Measurements from ENCODE around the gene THEMIS2.

Gene THEMIS2

DNA sequence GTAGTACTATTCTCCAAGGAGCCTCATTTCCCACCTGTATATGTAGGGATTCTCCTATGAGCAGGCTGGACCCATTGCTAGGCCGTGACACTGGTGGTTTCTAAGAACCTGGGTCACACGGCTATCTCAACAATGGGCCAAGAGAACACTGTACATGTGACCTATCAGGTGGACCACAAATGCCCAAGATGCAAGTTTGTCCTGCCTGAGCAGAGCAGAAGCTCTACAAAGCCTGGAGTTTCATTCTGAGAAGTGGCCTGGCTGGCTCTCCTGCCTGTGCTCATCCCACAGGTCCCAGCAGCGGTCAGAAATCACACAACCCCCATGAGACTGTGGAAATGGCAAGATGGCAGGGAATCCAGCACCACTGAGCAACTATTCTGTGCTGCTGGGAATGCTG lies 17.2 kb downstream of the THEMIS2 start:
- Histone ChIP-seq H3K4me1 (ENCODE audit: control insufficient read depth, insufficient read depth, low read length) (no peaks in the 10 kb centered on the region), H3K4me3 (ENCODE audit: low read length) (no peak overlapping the region), H3K9ac (ENCODE audit: low read depth, low read length) (no peak overlapping the region), H3K9me3 (replicated peaks; ENCODE audit: low read length) (no peaks in the 10 kb centered on the region), H3K27me3 (ENCODE audit: control insufficient read depth, insufficient read depth, low read length) (no peaks in the 10 kb centered on the region), H3K4me2 (ENCODE audit: low read length) (no peak overlapping the region), H3K36me3 (ENCODE audit: insufficient read depth, low read length) (peaks cover 52% of the 10 kb centered on the region)

DNA sequence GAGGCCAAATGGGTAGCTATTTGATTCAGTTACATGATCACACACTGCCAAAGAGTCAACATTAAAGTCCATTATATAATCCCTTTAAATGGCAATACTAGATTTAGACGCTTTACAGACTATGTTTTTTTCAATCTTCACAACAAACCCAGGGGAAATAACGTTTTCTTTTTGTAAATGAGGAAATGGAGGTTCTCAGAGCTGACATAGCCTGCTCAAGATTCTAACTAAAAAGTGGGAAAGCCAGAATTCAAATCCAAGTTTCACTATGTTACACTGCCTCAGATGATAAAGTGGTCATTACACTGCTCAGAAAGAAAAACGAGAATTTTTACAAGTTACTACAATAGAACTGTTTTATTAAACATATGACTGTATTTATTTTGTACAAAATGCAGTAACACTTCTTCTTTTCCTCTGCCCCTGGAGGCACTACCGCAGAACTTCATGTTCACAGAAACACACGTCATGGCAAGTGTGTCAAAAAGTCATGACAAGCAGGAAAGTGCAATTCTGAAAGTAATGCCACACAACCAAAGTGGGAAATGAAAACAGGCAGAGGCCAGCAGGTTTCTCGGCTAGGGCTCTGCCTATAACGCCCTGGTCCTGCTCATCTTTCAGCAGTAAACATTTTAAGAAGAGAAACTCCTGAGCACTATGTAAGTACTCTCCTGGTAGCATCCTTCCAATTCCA lies 19.0 kb downstream of the THEMIS2 start:
- no peaks in the 10 kb centered on the region for H3K9me3 ChIP-seq (replicated peaks; ENCODE audit: low read length)
- no peak overlapping the region for H3K4me2 ChIP-seq (ENCODE audit: low read length)
- no peak overlapping the region for H3K9ac ChIP-seq (ENCODE audit: low read depth, low read length)
- H3K4me3 ChIP-seq (ENCODE audit: low read length) = no peak overlapping the region
- no peaks in the 10 kb centered on the region for H3K27me3 ChIP-seq (ENCODE audit: control insufficient read depth, insufficient read depth, low read length)
- no peaks in the 10 kb centered on the region for H3K4me1 ChIP-seq (ENCODE audit: control insufficient read depth, insufficient read depth, low read length)
- H3K36me3 ChIP-seq (ENCODE audit: insufficient read depth, low read length) = peaks cover 52% of the 10 kb centered on the region

DNA sequence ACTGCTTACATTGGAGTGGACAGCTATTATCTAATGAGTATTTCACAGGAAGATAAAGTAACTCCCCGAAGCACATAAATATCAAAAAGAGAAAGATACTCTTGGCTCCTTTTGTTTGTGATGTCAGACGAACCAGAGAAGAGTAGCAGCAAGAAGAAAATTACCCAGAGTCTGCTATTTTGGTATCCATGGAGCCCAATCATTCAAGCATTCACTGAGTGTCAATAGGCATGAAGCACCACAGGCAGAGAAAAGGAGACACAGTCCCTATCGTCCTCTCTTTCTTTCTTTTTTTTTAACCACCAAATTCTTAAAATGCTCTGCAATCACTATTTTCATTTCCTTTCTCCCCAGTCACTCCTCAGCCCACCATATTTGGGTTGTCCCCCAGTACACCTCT lies 22.2 kb downstream of the THEMIS2 start:
- Histone ChIP-seq H3K9ac (ENCODE audit: low read depth, low read length) (no peak overlapping the region), H3K4me1 (ENCODE audit: control insufficient read depth, insufficient read depth, low read length) (no peaks in the 10 kb centered on the region), H3K4me3 (ENCODE audit: low read length) (no peak overlapping the region), H3K4me2 (ENCODE audit: low read length) (no peak overlapping the region), H3K27me3 (ENCODE audit: control insufficient read depth, insufficient read depth, low read length) (no peaks in the 10 kb centered on the region), H3K36me3 (ENCODE audit: insufficient read depth, low read length) (peaks cover 54% of the 10 kb centered on the region), H3K9me3 (replicated peaks; ENCODE audit: low read length) (no peaks in the 10 kb centered on the region)

DNA sequence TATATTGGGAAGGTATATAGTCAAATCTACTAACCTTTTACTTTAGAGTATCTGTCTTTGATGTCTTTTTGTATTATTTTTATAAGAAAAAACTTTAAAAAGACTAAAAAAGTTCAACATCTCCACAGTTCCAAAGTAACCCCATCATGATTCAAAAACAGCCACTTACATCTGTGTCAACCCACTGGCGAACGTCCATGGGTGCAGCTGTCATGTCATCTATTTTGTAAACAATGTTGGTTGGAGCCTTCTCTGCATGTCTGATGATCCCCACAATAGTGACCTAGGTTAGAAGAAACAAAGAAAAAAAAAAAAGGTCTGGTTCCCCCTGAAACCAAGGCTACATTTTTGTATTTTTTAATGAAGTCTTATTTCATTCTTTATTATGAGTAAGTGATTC lies 34.4 kb downstream of the THEMIS2 start:
- no peak overlapping the region for H3K4me2 ChIP-seq (ENCODE audit: low read length)
- H3K9me3 ChIP-seq (replicated peaks; ENCODE audit: low read length) = no peaks in the 10 kb centered on the region
- H3K27me3 ChIP-seq (ENCODE audit: control insufficient read depth, insufficient read depth, low read length) = no peaks in the 10 kb centered on the region
- peaks cover 2% of the 10 kb centered on the region for H3K4me1 ChIP-seq (ENCODE audit: control insufficient read depth, insufficient read depth, low read length)
- no peak overlapping the region for H3K4me3 ChIP-seq (ENCODE audit: low read length)
- no peak overlapping the region for H3K9ac ChIP-seq (ENCODE audit: low read depth, low read length)
- H3K36me3 ChIP-seq (ENCODE audit: insufficient read depth, low read length) = peaks cover 37% of the 10 kb centered on the region

DNA sequence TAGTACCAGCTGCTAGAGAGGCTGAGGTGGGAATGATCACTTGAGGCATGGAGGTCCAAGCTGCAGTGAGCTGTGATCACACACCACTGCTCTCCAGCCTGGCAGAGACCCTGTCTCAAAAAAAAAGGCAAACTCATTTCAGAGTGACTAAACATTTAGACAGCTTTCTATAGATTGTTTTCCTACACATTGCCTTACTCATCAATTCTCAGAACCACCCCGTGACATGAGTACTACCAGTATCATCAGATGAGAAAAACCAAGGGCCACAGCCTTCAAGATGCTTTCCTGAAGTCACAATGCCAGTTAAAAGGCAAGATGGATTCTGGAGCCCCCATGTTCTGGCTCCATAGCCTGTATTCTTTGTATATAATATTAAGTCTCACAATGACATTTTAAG lies 40.1 kb downstream of the THEMIS2 start:
- Histone ChIP-seq H3K4me1 (ENCODE audit: control insufficient read depth, insufficient read depth, low read length) (no peaks in the 10 kb centered on the region), H3K36me3 (ENCODE audit: insufficient read depth, low read length) (peaks cover 18% of the 10 kb centered on the region), H3K9me3 (replicated peaks; ENCODE audit: low read length) (no peaks in the 10 kb centered on the region), H3K4me2 (ENCODE audit: low read length) (no peak overlapping the region), H3K4me3 (ENCODE audit: low read length) (no peak overlapping the region), H3K27me3 (ENCODE audit: control insufficient read depth, insufficient read depth, low read length) (peaks cover 3% of the 10 kb centered on the region), H3K9ac (ENCODE audit: low read depth, low read length) (no peak overlapping the region)

DNA sequence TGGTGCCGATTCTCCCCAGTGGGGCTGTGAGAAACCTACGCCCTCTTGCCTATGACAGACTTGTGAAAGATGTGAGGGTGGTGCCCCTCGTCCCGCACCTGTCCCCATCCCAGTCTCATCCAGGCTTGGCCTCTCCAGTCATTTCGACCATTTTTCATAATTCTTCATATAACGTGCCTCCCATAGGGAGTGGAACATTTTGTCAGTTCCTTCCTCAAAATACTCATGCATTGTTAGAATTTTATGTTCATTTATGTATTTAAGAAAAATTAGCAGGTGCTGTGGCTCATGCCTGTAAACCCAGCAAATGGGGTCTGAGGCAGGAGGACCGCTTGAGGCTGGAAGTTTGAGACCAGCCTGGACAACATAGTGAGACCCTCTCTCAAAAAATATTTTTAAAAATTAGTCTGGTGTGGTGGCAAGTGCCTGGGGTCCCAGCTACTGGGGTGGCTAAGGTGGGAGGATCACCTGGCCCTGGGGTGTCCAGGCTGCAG lies 42.8 kb downstream of the THEMIS2 start:
- Histone ChIP-seq H3K9me3 (replicated peaks; ENCODE audit: low read length) (no peaks in the 10 kb centered on the region), H3K36me3 (ENCODE audit: insufficient read depth, low read length) (peaks cover 5% of the 10 kb centered on the region), H3K9ac (ENCODE audit: low read depth, low read length) (no peak overlapping the region), H3K27me3 (ENCODE audit: control insufficient read depth, insufficient read depth, low read length) (peaks cover 11% of the 10 kb centered on the region), H3K4me1 (ENCODE audit: control insufficient read depth, insufficient read depth, low read length) (no peaks in the 10 kb centered on the region), H3K4me3 (ENCODE audit: low read length) (peak overlapping the region; percentile 54), H3K4me2 (ENCODE audit: low read length) (peak overlapping the region; percentile 29)

DNA sequence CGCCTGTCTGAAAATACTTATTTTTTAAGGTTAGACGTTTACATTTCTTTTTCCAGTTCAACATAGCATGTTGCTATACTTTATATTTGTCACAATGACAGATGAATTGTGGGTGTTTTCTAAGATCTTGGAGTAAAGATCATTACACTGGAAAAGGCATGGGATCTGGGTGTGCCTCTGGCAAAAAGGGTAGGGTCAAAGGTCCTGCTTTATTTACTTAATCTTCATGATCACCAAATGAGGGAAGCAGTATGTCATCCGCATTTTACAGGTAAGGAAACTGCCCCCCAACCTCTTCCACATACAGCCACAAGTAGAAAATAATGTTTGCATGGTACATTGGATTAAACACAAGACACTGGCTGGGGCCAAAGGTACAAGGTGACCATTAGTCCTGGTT lies 49.9 kb downstream of the THEMIS2 start:
- Histone ChIP-seq H3K27me3 (ENCODE audit: control insufficient read depth, insufficient read depth, low read length) (peaks cover 10% of the 10 kb centered on the region), H3K36me3 (ENCODE audit: insufficient read depth, low read length) (no peaks in the 10 kb centered on the region), H3K4me1 (ENCODE audit: control insufficient read depth, insufficient read depth, low read length) (no peaks in the 10 kb centered on the region), H3K9me3 (replicated peaks; ENCODE audit: low read length) (no peaks in the 10 kb centered on the region), H3K4me3 (ENCODE audit: low read length) (no peak overlapping the region), H3K9ac (ENCODE audit: low read depth, low read length) (no peak overlapping the region), H3K4me2 (ENCODE audit: low read length) (no peak overlapping the region)

DNA sequence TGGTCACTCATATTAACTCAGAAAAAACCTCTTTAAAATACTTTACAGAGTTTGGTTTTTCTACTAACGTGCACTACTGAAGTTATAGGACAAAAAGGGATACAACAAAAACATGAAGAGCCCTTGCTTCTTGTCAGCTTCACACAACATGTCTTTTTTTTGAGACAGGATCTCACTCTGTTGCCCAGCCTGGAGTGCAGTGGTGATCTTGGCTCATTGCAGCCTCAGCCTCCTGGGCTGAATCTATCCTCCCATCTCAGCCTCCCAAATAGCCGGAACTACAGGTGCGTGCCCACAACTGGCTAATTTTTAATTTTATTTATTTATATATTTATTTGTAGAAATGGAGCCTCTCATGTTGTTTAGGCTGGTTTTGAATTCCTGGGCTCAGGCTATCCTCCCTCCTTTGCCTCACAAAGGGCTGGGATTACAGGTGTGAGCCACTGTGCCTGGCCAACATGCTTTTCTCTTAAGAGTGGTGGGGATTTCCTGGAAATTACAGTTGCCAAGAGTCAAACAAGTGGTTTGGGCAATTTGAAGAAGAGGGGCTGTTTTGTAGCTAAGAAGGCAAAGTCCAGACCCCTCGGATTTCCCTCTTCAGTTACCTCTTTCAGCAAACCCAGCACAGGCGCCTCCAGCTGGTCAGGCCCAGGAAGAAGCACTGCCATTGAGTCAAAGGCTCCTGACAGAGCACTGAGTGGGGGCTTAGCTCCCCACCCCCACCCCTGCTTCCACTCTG lies 56.0 kb downstream of the THEMIS2 start:
- Histone ChIP-seq H3K36me3 (ENCODE audit: insufficient read depth, low read length) (no peaks in the 10 kb centered on the region), H3K4me2 (ENCODE audit: low read length) (no peak overlapping the region), H3K9ac (ENCODE audit: low read depth, low read length) (no peak overlapping the region), H3K4me1 (ENCODE audit: control insufficient read depth, insufficient read depth, low read length) (no peaks in the 10 kb centered on the region), H3K27me3 (ENCODE audit: control insufficient read depth, insufficient read depth, low read length) (no peaks in the 10 kb centered on the region), H3K4me3 (ENCODE audit: low read length) (no peak overlapping the region), H3K9me3 (replicated peaks; ENCODE audit: low read length) (no peaks in the 10 kb centered on the region)

DNA sequence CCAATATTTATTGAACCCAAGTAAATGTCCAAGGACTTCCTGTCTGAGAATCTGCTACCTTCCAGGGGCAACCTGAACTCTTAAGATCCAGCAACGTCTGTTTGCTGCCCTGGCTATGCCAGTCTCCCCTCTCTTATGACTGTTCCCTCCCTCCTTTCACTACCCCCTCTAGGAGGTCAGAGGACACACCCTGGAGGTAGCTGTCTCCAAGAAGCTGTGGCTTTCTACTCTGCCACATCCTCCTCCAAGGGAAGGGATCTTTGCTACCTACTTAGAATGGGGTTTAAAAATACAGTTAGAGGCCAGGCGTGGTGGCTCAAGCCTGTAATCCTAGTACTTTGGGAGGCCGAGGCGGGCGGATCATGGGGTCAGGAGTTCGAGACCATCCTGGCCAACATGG lies 58.8 kb downstream of the THEMIS2 start:
- peaks cover 17% of the 10 kb centered on the region for H3K27me3 ChIP-seq (ENCODE audit: control insufficient read depth, insufficient read depth, low read length)
- H3K4me1 ChIP-seq (ENCODE audit: control insufficient read depth, insufficient read depth, low read length) = peaks cover 4% of the 10 kb centered on the region
- no peak overlapping the region for H3K9ac ChIP-seq (ENCODE audit: low read depth, low read length)
- no peaks in the 10 kb centered on the region for H3K36me3 ChIP-seq (ENCODE audit: insufficient read depth, low read length)
- H3K4me2 ChIP-seq (ENCODE audit: low read length) = no peak overlapping the region
- no peak overlapping the region for H3K4me3 ChIP-seq (ENCODE audit: low read length)
- no peaks in the 10 kb centered on the region for H3K9me3 ChIP-seq (replicated peaks; ENCODE audit: low read length)

DNA sequence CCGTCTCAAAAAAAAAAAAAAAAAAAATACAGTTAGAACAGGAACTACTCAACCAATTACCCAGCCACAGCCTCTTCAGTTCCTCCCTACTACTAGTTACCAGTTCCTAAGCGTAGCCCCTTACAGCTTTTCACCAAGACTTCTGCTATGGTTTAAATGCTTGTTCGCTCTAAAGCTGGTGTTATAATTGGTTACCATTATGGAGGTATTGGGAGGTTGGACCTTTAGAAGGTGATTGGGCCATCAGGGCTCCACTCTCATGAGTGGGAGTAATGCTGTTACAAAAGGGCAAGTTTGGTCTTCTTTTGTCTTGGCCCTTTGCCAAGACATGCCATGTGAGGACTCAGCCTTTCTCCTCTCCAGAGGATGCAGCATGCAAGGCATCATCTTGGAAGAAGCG lies 59.4 kb downstream of the THEMIS2 start:
- Histone ChIP-seq H3K27me3 (ENCODE audit: control insufficient read depth, insufficient read depth, low read length) (peaks cover 20% of the 10 kb centered on the region), H3K36me3 (ENCODE audit: insufficient read depth, low read length) (no peaks in the 10 kb centered on the region), H3K9me3 (replicated peaks; ENCODE audit: low read length) (no peaks in the 10 kb centered on the region), H3K4me3 (ENCODE audit: low read length) (no peak overlapping the region), H3K4me1 (ENCODE audit: control insufficient read depth, insufficient read depth, low read length) (peaks cover 4% of the 10 kb centered on the region), H3K4me2 (ENCODE audit: low read length) (no peak overlapping the region), H3K9ac (ENCODE audit: low read depth, low read length) (no peak overlapping the region)

DNA sequence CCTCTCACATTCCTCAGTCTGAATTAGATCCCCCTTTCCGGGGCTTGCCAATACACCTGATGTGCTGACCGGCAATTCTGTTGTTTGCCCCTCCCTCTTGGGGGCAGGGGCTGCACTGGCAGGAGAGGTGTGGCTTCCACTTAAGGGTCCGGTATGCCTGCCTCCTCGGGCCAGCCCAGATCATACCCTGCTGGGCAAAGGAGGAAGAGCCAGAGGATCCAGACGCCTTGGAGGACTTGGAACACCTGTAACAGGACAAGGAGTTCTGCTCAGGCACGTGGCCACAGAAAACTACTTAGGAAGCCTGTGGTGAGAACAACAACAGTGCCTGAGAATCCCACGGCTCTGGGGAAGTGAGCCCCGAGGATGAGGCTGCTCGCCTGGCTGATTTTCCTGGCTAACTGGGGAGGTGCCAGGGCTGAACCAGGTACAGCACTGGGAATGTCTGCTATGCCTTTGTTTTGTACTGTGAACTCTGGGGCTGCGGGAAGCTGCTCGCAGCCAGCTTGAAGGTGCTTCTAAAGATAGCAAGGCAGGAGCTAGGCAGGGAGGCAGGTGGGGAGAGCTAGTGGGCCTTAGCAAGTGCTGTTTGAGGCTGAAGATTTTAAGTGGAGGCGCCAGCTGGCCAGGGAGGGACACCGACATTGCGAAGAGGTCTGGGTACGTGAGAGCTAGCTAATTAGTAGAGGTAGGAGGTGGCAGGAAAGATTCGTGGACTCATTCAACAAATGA lies 62.6 kb downstream of the THEMIS2 start, which contains the start of gene SMPDL3B:
SMPDL3B (plus strand) TSS at position 183 of the 732 bp plus-strand sequence; CDS start at position 367, 184 bp downstream.
- H3K4me2 ChIP-seq (ENCODE audit: low read length) = peak within 1 kb of the TSS; percentile 23
- no peak within 1 kb of the TSS for H3K4me3 ChIP-seq (ENCODE audit: low read length)
- H3K36me3 ChIP-seq (ENCODE audit: insufficient read depth, low read length) = no peaks in the 10 kb centered on the region
- H3K27me3 ChIP-seq (ENCODE audit: control insufficient read depth, insufficient read depth, low read length) = peaks cover 28% of the 10 kb centered on the region
- peaks cover 4% of the 10 kb centered on the region for H3K4me1 ChIP-seq (ENCODE audit: control insufficient read depth, insufficient read depth, low read length)
- no peaks in the 10 kb centered on the region for H3K9me3 ChIP-seq (replicated peaks; ENCODE audit: low read length)
- H3K9ac ChIP-seq (ENCODE audit: low read depth, low read length) = no peak within 1 kb of the TSS

All from skeletal muscle satellite cell (primary cell).